SH-SY5Y (cell line): ENCODE data around the gene RGMB.

Source experiments
- GATA2 ChIP-seq: IDR thresholded peaks from 2 replicates; pipeline ENCODE4 v1.6.1; 2011; ENCODE audit warnings: mild to moderate bottlenecking, low read depth, low read length
- GATA3 ChIP-seq: IDR thresholded peaks from 2 replicates; pipeline ENCODE4 v1.6.1; 2011; ENCODE audit warnings: low read depth, mild to moderate bottlenecking, low read length, moderate library complexity

DNA sequence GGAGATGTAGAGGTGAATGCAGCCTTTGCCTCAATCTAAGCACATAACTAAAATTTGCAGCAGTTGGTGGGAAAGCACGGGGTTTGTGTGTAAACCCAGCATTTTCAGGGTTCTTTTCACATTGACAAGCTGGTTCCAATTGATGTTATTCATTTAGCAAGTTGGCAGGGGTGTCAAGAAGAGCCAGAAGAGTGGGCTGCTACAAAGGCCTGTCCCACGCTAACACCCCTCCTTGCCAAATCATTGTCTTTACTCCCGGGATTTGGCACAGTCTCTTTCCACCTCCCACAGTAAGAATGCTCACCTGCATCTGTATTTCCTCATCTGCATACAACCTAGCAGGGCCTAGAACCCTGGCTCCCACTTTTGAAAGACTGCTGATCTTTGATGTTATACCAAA, 11.8 kb downstream of the RGMB start:
- TF ChIP-seq GATA3: no peak
- TF ChIP-seq GATA2: no peak
